GM06990 (cell line): ENCODE measurements around the gene LRRC8E.

Experiments used
- DNase-seq: peaks from one replicate; pipeline ENCODE4 v3.0.0-alpha.2; 2011; ENCODE audit not compliant: insufficient read length; ENCODE audit errors: extremely low read depth
- H3K27me3 ChIP-seq: replicated peaks from 2 replicates; pipeline ENCODE4 v1.6.0; 2011; ENCODE audit warnings: low read length; ENCODE audit not compliant: control insufficient read depth, insufficient read depth
- H3K36me3 ChIP-seq: 2 replicates; pipeline ENCODE4 v1.5.1; 2011; ENCODE audit warnings: low read length; ENCODE audit not compliant: control insufficient read depth, insufficient read depth
- H3K4me3 ChIP-seq: replicated peaks from 2 replicates; pipeline ENCODE4 v1.5.1; 2011; ENCODE audit warnings: low read depth, mild to moderate bottlenecking, control low read depth, low read length
- TF ChIP-seq, protein P1 (sequence below): IDR thresholded peaks from 2 replicates; pipeline ENCODE4 v1.5.1; 2011; ENCODE audit warnings: low read length, control low read depth, mild to moderate bottlenecking, inconsistent platforms; ENCODE audit not compliant: insufficient read depth, poor library complexity, severe bottlenecking

The LRRC8E gene

DNA sequence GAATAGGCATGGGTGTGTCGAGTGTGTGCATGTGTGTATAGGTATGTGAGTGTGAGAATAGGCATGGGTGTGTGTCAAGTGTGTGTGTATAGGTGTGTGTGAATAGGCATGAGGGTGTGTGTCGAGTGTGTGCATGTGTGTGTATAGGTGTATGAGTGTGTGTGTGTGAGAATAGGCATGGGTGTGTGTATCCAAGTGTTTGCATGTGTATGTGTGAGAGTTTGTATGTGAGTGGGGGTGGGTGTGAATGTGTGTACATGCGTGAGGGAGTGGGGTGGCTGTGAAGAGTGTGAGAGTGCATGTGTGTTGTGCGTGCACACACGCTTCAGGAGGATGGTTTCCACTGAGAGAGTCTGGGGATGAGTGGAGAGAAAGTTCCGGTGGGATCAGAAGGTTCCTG, 44.8 kb upstream of the LRRC8E start:
- no peak for DNase-seq
- TF ChIP-seq, protein P1, sequence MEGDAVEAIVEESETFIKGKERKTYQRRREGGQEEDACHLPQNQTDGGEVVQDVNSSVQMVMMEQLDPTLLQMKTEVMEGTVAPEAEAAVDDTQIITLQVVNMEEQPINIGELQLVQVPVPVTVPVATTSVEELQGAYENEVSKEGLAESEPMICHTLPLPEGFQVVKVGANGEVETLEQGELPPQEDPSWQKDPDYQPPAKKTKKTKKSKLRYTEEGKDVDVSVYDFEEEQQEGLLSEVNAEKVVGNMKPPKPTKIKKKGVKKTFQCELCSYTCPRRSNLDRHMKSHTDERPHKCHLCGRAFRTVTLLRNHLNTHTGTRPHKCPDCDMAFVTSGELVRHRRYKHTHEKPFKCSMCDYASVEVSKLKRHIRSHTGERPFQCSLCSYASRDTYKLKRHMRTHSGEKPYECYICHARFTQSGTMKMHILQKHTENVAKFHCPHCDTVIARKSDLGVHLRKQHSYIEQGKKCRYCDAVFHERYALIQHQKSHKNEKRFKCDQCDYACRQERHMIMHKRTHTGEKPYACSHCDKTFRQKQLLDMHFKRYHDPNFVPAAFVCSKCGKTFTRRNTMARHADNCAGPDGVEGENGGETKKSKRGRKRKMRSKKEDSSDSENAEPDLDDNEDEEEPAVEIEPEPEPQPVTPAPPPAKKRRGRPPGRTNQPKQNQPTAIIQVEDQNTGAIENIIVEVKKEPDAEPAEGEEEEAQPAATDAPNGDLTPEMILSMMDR = no peak
- Histone ChIP-seq H3K27me3 (no peaks in the 10 kb centered on the region), H3K4me3 (no peak overlapping the region), H3K36me3 (no peaks in the 10 kb centered on the region)

DNA sequence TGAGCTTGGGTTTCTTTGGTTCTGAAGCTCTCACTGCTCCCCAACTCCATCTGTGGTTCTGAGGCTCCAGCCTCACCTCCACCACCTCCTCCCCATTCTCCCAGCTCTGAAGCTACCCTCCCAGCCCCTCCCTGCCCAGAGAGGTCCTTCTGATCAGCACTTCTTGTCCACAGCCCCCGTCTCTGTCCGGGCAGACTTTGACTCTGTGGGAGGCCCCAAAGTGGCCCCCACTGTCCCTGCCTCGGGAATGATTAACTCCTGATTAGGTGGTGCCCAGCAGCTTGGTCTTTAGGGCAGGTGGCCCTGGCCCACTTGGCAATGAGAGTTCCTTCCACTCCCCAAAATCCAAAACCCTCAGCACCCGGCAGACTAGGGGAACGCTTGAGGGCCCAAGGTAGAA, 43.9 kb upstream of the LRRC8E start:
- TF ChIP-seq, protein P1 = no peak
- DNase-seq = no peak
- no peaks in the 10 kb centered on the region for H3K36me3 ChIP-seq
- no peaks in the 10 kb centered on the region for H3K27me3 ChIP-seq
- H3K4me3 ChIP-seq = no peak overlapping the region

DNA sequence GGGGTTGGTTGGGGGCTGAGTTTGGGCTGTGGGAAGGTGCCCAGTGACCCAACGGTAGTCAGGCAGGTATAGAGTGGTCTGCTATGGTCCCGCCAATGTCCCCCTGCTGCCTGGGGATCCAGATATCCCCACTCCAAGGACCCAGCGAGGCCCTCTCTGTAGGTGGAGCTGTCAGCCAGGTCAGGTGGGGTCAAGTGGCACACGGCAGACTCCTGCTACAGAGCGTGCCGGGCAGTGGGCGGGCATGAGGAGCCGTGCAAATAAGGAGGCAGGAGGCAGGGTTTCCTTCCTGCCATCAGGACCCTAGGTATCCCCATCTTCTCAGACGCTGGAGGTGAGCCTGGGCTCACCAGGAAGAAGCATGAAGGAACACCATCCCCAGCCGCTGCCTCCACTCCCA, 43.4 kb upstream of the LRRC8E start:
- Histone ChIP-seq H3K36me3 (no peaks in the 10 kb centered on the region), H3K4me3 (no peak overlapping the region), H3K27me3 (no peaks in the 10 kb centered on the region)
- TF ChIP-seq, protein P1 = no peak
- no peak for DNase-seq

DNA sequence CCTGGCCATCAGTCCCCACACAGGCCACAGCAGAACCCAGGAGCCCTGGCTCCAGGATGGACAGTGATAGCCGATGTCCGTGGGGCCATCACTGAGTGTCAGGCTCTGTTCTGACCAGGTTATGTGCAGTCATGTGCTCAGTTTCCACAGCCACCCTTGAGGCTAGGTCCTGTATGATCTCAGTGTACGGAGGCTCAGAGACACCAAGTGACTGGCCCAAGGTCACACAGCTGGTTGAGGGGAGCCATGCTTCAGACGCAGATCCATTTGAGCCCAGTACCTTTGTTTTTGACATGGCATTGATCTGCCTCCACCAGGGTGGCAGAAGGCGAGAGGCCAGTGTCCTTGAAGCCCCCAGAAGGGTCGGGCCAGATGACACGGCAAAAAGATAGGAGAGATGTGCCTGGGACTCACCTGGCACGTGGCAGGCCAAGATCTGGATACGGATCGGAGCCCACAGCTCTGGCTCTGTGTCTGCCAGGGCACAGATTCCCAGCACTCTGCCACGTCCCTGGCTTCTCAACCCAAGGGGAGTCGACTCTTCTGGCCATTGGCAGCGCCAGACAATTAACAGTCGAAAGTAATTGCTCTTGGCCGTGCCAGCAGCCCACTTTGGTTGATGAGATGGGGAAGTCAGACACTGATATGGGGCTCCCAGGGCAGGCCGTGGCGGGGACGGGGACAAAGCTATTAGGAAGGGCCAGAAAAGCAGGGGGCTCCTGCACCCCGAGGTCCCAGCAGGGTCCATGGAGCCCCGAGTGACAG, 42.7 kb upstream of the LRRC8E start:
- Histone ChIP-seq H3K36me3 (no peaks in the 10 kb centered on the region), H3K27me3 (no peaks in the 10 kb centered on the region), H3K4me3 (no peak overlapping the region)
- TF ChIP-seq, protein P1 = no peak
- DNase-seq = no peak

DNA sequence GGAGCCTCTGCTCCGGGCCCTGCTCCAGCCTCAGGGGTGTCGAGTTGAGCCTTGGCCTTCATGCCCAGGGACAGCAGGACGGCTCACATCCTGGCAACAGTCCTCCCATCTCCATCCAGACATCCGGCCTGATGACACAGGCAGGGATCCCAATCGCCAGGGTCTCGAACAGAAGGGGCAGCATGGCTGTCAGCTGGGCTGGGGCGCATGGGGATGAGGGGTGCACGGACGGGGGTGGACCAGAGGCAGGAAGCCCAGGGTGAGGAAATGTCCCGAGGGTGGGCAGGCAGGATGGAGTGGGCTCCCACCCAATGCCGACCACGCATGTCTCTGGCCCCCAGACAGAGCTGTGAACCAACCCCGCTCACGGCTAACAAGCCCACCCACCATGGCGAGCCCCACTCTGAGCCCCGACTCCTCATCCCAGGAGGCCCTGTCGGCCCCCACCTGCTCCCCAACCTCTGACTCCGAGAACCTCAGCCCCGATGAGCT, 42.1 kb upstream of the LRRC8E start:
- no peak for DNase-seq
- Histone ChIP-seq H3K27me3 (no peaks in the 10 kb centered on the region), H3K36me3 (no peaks in the 10 kb centered on the region), H3K4me3 (no peak overlapping the region)
- TF ChIP-seq, protein P1 = no peak

DNA sequence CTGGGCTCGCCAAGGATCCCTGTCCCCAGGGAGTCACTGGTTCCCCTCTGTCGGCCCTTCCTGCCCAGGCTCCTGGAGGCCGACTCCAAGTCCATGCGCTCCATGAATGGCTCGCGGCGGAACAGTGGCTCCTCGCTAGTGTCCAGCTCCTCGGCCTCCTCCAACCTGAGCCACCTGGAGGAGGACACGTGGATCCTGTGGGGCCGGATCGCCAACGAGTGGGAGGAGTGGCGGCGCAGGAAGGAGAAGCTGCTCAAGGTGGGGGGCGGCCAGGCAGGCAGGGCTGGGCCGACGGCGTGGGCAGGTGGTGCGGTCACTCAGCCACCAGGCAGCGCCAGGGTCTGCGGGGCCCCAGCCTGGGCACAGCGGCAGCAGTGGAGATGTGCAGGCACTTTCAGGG, 40.6 kb upstream of the LRRC8E start:
- DNase-seq = no peak
- no peak overlapping the region for H3K4me3 ChIP-seq
- no peaks in the 10 kb centered on the region for H3K27me3 ChIP-seq
- no peaks in the 10 kb centered on the region for H3K36me3 ChIP-seq
- TF ChIP-seq, protein P1 = no peak
